Inflammatory macrophage (primary cell): Measurements from ENCODE around the gene PRR5L.

Experiments
- DNase-seq, 2 donors: peaks; one replicate each; pipeline ENCODE4 v3.0.0-alpha.2; 2020 to 2022

Gene PRR5L

GRCh38 chr11:36328966-36329673, 33.0 kb downstream of the PRR5L start:
- DNase-seq: no peak

GRCh38 chr11:36330411-36330810, 34.3 kb downstream of the PRR5L start:
- no peak for DNase-seq

GRCh38 chr11:36333468-36333867, 37.4 kb downstream of the PRR5L start:
- DNase-seq: peak; percentile 21 to 23

- DNase-seq: peak in 1 of 2 donors; percentile 7
These were observed 37.8 kb downstream of the PRR5L start for GRCh38 chr11:36333897-36334296.

- DNase-seq: no peak
These were observed 43.8 kb downstream of the PRR5L start for GRCh38 chr11:36339888-36340287.

- DNase-seq: no peak
These were observed 44.8 kb downstream of the PRR5L start for GRCh38 chr11:36340897-36341296.

- DNase-seq: no peak
These were observed 45.8 kb downstream of the PRR5L start for GRCh38 chr11:36341915-36342314.

- DNase-seq: no peak
These were observed 46.2 kb downstream of the PRR5L start for GRCh38 chr11:36342327-36342726.

GRCh38 chr11:36343436-36343835, 47.3 kb downstream of the PRR5L start:
- DNase-seq: no peak

- no peak for DNase-seq
These were observed 49.0 kb downstream of the PRR5L start for GRCh38 chr11:36345084-36345511.

GRCh38 chr11:36345535-36346141, 49.5 kb downstream of the PRR5L start:
- no peak for DNase-seq

- DNase-seq: no peak
These were observed 50.7 kb downstream of the PRR5L start for GRCh38 chr11:36346562-36347383.

- no peak for DNase-seq
These were observed 51.4 kb downstream of the PRR5L start for GRCh38 chr11:36347384-36347906.

- DNase-seq: no peak
These were observed 53.5 kb downstream of the PRR5L start for GRCh38 chr11:36349351-36350136.

- DNase-seq: no peak
These were observed 54.0 kb downstream of the PRR5L start for GRCh38 chr11:36350137-36350513.

GRCh38 chr11:36352922-36353321, 56.8 kb downstream of the PRR5L start:
- no peak for DNase-seq

GRCh38 chr11:36354221-36355003, 58.3 kb downstream of the PRR5L start:
- no peak for DNase-seq

- peak; percentile 90 to 95 for DNase-seq
These were observed 60.1 kb downstream of the PRR5L start for GRCh38 chr11:36356201-36356600.

- no peak for DNase-seq
These were observed 61.7 kb downstream of the PRR5L start for GRCh38 chr11:36357831-36358230.

- DNase-seq: no peak
These were observed 62.3 kb downstream of the PRR5L start for GRCh38 chr11:36358436-36358835.

- DNase-seq: no peak
These were observed 64.2 kb downstream of the PRR5L start for GRCh38 chr11:36360318-36360717.
